HG03457 (cell line): ENCODE results near the gene PTGFRN.
"Not testable (repeated sequence)": the region's sequence is repeated elsewhere in the genome, so short reads cannot be mapped to it uniquely, and the experiment has no call there.

Experiments used
- ATAC-seq: cut with Tn5 transposase; IDR thresholded peaks from one replicate; pipeline ENCODE4 v1.9.1; 2021; ENCODE audit warnings: moderate number of reproducible peaks; ENCODE audit not compliant: unreplicated experiment

The PTGFRN gene

DNA sequence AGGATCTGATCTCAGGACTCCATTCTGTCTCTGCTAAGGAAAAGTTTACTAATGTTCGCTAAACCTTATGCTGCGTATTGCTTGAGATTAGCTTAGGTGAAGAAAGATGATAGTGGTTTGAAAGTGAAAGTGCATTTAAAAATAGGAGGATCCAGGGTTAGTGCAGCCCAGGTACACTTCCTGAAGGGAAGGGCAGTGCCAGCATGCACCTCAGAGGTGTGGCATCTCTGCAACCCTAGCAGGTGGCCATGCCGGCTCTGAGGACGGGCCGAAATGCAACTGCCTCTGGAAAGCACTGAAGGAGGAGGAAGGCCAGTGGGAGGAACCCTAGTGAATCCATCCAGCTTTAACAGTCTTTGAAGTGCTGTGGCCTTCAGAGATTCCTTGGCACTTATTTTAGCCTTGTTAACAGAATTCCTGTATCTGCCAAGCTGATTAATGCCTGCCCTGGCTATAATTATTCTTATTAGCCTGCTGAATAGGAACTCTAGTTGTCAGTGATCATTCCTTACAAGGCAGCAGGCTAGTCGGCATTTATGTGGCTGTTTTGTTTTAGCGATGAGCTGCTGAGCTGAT, 5.5 kb downstream of the PTGFRN start:
- no peak for ATAC-seq

DNA sequence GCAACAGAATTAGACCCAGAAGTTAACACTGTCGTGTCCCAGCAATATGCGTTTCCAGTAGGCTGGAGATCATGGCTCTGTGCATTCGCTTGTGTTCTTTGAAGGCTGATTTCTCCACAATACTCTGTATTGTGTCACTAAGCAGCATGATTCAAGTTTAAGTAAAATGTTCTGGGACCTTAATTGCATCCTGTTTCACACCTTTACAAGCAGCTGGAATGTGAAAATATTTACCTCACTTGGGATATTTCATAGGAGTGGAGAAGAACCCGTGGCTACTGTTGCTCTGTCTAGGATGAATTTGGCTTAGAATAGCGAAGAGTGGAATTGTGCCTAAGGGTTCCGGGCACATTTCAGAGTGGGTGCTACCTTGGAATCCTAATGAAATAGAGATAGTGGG, 6.3 kb downstream of the PTGFRN start:
- ATAC-seq: no peak

DNA sequence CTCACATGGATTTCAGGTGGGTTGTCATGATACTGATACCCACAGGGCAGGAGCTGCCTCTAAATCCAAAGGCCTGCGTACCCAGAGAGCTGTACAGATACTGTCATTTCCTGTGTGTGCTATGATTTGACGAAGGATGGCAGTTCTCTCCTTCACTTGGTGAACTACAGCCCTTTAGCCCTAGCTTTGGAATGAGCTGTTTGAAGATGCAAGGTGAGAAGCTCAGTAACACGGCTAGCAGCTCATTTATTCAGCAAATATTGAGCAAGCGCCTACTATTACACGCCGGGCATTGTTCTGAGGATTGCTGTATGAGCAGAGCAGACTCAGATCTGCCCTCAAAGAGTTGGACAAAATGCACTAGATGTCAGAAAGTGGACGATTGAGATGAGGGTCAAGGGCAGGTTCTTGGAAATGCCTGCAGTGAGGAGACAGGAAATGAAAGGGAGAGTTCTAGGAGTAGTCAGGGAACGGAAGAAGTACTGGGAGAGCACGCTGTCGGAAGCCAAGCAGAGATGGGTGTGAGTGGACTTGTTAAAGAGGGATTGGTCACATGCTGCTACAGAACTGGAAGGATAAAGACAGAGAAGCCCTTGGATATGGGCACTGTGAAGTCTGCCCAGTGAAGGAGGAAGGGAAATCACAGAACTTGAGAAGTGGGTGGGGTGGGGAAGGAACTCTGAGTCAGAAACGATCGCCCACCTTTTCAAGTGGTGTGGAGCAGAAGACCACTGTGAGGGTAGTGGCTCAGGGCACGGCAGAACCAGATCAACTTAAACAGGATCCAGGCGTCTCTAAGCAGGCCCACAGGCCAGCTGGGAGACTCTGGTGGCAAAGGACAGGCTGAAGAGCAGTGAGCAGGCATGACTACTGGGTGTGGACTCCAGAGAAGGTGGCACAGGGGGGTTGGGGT, 7.1 kb downstream of the PTGFRN start:
- ATAC-seq: no peak

DNA sequence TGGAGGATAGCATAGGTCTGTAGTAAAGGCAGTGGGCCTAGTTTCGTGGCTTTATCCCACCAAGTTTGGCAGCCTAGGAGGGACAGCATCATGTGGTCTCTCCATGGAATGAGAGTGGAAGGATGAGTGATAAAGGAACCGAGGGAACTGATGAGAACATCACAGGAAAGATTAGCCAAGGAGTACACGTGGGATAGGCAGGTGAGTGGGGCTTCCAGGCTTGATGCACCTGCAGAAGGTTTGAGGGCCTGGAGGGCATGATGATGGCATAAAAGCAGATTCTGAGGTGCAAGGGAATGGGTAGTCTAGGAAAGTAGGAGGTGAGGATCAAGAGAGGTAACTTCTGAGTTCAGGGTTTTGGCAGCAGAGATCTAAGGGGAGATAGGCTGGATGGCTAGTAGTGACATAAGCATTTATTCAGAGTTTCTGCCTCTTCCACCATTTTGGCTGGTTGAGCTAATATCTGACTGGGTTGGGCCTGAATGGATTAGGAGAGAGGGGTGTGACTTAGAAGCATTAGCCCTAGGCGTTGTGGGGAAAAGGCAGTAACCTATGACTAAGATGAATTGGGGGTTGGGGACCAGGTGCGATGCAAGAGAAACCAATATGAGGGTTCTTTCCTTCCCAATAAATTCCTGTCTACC, 9.1 kb downstream of the PTGFRN start:
- no peak for ATAC-seq

DNA sequence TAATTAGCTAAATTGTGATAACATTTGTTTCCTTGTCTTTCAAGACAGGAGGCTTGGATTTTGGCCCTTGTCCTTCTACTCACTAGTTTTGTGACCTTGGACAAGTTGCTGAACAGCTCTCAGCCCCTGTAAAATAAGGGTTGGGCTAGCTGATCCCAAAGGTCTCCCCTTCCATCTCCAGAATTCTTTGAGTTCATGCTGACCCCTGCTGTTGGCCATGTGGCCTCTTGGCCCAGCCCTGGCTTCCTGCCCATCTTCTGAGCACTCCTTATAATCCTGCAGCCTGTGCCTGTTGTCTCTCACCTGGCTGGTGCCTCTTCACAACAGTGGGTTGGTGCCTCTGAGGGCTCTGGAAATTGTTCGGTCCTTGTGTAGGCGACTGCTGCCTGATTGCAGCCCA, 10.1 kb downstream of the PTGFRN start:
- no peak for ATAC-seq

DNA sequence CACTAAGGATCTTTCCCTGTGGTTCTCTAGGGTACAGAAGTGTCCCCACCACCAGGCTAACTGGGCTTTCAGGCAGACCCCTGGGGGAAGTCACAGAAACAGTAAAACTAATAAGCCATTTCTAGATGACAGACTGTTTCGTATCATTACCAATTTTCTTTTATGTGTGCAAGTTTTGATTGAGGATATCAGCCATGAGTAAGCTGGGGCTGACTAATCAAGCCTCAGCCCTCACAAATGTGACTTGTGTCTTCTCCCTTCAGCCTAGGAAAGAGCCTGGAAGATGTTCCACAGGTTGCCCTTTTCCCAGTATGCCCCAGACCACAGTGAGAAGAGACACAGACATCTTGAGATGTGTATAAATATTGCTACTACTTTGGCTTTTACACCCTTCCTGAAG, 10.5 kb downstream of the PTGFRN start:
- no peak for ATAC-seq

DNA sequence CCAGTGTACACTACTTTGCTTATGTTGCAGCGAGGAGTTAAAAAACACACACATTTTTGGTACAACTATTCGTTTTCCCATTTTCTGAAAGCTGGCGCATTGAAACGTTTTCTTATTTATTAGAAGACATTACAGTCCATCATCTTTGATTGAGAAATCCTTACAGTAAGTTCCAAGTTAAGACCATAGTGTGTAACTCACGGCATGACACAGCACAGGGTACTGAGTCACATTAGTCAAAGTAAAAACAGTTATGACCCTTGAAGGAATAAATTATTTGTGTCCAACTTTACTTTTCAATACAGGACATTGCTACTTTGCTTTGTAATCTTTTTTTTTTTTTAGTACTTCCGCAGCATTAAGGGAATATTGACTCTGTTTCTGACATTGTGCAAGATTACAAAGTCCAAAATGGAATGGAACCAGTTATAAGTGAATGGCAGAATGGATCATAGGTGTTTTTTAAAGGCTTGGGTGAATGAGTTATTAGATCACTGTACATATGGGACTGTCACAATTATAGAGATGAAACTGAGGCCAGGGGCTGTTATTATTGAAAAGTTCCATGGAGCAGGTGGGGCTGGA, 11.7 kb downstream of the PTGFRN start:
- ATAC-seq: no peak

DNA sequence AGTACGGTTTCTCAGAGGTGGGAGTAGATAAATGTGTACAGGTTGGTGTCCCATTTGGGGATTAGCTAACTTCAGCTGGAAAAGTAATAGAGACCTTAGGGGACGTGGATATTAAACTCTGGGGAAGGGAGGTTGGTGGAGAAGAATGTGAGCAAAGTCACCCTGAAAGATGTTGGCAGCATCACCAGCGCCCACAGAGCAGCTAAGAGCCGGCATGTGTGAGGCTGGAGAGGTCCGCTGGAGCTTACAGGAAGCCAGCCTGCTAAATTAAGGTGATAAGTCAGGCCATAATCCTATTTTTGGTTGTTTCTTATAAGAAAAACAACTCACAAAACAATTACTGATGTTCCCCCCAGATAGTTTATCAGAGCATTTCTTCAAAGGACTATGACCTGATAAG, 12.2 kb downstream of the PTGFRN start:
- no peak for ATAC-seq

DNA sequence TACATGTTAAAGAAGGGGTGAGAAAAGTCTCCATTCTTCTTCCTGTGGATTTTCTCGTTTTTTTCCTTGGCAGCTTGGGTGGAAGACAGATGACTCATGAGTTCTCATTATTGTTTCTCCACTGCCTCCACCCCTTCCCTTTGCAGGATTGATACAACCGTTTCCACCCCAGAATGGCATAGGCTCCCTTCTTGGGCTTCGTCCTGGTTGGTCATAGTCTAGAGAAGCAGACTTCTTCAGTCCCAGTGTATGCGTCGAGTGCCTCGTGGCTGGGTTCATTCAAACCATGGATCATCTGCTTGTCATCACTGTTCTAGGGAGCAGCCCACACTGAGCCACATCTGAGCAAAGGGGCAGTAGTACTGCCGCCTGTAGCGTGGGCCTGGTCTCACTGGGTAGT, 13.7 kb downstream of the PTGFRN start:
- ATAC-seq: no peak

DNA sequence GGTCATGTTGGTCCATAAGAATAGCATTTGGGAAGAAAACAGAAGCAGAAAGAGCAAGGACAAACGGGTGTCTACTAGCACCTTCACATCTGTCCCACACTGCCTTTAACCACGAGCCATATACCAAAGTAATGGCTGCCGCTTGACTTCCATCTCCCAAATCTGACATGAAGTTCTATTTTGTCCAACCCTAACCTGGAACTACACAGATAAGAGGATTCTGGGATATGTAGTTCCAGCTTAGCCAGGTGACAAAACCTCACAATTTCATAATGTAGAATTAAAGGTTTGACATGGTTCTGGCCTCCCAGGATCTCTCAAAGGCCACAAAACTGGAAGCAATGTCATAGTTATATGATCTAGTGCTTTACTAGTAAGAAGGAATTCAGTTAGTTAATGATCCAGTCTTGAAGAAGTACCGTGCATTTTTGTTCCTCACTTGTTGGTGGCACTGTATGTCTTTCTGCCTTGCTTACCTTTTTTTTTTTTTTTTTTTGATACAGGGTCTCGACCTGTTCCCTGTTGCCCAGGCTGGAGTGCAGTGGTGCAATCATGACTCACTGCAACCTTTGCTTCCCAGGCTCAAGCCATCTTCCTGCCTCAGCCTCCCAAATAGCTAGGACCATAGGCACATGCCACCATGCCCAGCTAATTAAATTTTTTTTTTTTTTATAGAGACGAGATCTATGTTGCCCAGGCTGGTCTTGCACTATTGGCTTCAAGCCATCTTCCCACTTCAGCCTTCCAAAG, 17.5 kb downstream of the PTGFRN start:
- ATAC-seq: no peak

DNA sequence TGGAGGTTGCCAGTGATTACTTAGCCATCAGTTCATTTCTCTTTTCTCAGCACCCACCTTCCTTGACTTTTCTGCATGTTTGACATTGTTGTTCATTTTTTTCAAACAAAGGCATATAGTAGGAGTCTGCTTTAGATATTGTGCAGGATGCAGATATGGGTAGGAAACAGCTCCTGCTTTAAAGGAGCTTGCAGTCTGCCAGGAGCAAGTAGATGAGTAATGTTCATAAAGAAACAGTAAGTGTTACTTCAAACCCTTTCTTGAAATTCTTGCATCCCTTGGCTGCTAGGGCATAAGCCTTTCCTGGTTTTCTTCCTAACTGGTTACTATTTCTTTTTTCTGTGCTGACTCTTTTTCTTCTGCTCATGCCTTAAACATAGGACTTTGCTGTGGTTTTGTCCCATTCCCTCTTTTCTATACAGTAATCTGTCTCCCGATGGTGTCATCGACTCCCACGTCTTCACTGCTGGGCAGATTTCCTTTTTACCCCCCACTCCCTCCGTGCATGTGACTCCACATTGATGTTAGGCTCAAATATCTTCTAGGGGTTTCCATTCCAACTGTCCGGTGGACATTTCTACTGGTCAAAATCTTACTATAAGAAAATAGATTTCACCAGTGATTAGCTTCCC, 20.4 kb downstream of the PTGFRN start:
- no peak for ATAC-seq

DNA sequence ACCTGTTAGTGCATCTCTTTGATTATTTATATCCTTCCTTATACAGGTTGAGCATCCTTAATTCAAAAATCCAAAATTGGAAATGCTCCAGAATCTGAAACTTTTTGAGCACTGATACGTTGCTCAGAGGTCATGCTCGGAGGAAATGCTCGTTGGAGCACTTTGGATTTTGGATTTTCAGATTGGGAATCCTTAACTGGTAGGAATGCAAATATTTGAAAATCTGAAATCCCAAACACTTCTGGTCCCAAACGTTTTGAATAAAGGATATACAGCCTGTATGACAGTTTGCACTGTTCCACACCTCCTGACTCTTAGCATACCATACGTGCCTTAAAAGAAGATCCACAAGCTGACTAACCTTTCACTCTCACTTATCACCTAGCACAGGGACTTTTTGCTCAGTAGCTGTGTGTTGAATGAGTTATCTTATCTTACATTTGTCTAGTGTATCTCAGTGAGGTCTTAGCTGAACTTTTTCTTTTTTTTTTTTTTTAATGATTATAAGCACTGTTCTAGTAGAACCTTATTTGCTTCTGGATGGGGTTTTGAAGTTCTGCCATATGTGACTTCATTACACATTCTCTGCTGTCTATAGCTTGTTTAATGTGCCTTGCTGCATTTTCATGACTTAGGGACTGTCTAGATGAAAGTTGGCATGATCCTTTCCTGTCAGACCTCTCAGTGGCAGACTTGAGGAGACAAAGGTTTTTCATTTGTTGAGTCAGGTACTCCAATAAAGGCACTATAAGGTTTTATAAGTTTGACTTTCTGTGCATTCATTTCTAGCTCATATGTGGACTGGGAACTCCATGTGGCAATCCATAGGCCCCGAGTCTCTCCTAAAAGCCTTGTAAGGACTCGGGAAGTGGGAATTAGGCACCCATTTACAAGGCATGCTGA, 21.6 kb downstream of the PTGFRN start:
- ATAC-seq: no peak

DNA sequence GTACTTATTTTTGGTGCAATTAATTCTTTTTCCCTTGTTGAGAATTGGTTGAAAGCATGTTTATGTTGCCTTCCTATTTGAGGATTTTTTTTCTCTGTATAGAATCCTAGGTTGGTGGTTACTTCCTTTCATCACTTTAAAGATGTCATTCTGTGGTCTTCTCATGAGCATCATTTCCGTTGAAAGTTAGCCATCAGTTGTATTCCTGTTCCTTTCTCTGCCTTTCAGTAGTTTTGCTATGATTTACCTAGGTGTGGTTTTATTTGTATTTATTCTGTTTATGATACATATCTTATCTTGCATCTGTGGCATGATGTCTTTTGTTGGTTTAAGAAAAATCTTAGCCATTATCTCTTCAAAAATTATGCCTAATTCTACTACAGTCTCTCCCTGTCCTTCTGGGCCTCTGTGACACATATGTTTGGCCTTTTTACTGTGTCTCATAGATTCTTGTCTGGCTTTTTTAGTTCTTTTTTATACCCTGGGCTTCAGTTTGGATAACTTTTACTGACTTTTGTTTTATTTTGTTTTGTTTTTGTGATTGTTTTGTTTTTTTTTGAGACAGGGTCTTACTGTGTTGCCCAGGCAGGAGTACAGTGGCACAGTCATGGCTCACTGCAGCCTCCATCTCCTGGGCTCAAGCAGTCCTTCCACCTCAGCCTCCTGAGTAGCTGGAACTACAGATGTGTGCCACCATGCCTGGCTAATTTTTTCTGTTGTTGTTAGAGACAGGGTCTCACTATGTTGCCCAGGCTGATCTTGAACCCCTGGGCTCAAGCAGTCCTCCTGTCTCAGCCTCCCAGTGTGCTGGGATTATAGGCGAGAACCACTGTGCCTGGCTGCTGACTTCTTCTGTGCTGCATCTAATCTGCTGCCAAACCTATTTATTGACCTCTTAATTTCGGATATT, 24.1 kb downstream of the PTGFRN start:
- ATAC-seq: no peak

DNA sequence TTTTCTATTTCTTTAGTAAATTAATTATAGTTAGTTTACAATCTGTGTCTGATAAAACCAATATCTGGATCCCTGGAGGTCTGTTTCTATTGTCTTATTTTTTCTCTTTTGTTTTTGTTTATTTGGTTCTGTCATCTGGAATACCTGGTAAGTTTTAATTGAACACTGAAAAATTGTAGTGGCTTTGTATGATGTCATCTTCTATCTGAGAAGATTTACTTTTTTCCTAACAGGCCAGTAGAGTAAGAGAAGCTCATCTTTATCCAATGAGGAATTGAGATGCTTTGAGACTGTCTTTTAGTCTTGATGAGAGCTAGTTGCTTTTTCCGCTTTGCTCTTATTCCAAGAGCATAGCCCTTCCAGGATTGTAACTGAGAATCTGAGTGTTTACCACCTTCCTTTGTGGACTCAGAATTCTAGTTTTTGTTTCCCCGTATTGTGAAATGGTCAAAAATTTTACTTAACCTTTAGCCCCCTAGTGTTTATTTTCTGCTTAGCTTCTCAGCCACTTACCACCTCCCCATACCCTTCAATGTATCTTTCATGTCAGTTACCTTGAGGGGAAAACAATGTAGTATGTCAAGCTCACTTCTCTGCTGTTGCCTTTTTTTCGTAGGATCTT, 25.0 kb downstream of the PTGFRN start:
- ATAC-seq: no peak

DNA sequence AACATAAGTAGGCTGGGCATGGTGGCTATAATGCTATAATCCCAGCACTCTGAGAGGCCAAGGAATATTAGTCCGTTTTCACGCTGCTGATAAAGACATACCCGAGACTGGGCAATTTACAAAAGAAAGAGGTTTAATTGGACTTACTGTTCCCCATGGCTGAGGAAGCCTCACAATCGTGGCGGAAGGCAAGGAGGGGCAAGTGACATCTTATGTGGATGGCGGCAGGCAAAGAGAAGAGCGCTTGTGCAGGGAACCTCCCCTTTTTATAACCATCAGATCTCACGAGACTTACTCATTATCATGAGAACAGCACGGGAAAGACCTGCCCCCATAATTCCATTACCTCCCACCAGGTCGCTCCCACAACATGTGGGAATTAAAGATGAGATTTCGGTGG, 28.5 kb downstream of the PTGFRN start:
- ATAC-seq: no peak

DNA sequence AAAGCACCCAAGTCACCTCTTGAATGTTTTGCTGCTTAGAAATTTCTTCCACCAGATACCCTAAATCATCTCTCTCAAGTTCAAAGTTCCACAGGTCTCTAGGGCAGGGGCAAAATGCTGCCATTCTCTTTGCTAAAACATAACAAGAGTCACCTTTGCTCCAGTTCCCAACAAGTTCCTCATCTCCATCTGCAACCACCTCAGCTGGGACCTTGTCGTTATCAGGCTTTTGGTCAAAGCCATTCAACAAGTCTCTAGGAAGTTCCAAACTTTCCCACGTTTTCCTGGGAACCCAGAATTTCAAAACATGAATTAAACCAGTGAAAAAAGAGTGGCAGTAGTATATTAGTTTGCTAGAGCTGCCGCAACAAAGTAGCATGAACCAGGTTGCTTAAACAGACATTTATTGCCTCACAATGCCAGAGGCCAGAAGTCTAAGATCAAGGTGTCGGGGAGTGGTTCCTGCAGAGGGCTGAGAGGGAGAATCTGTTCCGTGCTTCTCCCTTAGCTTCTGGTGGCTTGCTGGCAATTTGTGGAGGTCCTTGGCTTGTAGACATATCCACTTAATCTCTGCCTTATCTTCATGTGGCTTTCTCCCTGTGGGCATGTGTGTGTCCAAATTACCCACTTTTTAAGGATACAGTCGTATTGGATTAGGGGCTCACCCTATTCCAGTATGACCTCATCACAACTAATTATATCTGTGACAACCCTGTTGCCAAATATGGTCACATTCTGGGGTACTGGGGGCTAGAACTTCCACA, 30.2 kb downstream of the PTGFRN start:
- ATAC-seq: not testable (repeated sequence)
